Naive B cell (primary cell): ENCODE results near the gene RHBDF2. TPM values are rescaled to one million over a fixed set of nuclear protein-coding genes. Genes with fewer than 3 reads are reported as not detected.
A peak's percentile ranks its signal among the peaks of the same experiment; 100 is the strongest.
"Not testable (repeated sequence)": the region's sequence is repeated elsewhere in the genome, so short reads cannot be mapped to it uniquely, and the experiment has no call there.

Experiments
- ATAC-seq, 2 donors: fragments of 150-1000 bp; cut with Tn5 transposase; 2 replicates each; pipeline ENCODE4 v1.10.0; 2021; ENCODE audit warnings: low read depth in 2 of 2, mild to moderate bottlenecking in 2 of 2, moderate library complexity in 2 of 2
- DNase-seq: peaks from one replicate; pipeline ENCODE4 v3.0.0; 2022
- H3K27ac Mint-ChIP-seq, 6 donors: one replicate each; pipeline ENCODE4 v1.8.0; 2020 to 2022; ENCODE audit warnings: mild to moderate bottlenecking in 6 of 6, mixed read lengths in 6 of 6, moderate library complexity in 5 of 6, inconsistent platforms in 2 of 6
- H3K27me3 Mint-ChIP-seq, 3 donors: one replicate each; pipeline ENCODE4 v1.8.0; 2021 to 2022; ENCODE audit warnings: mixed read lengths in 3 of 3, mild to moderate bottlenecking in 1 of 3
- H3K36me3 Mint-ChIP-seq, 2 donors: one replicate each; pipeline ENCODE4 v1.8.0; 2020 to 2022; ENCODE audit warnings: mixed read lengths in 2 of 2, inconsistent platforms in 1 of 2, mild to moderate bottlenecking in 1 of 2
- H3K4me1 Mint-ChIP-seq, 3 donors: one replicate each; pipeline ENCODE4 v1.8.0; 2020 to 2022; ENCODE audit warnings: mixed read lengths in 3 of 3, inconsistent platforms in 1 of 3, mild to moderate bottlenecking in 1 of 3, moderate library complexity in 1 of 3
- H3K4me3 Mint-ChIP-seq, 8 donors: one replicate each; pipeline ENCODE4 v1.8.0; 2020 to 2022; ENCODE audit warnings: mild to moderate bottlenecking in 8 of 8, mixed read lengths in 8 of 8, moderate library complexity in 8 of 8, inconsistent platforms in 2 of 8
- H3K9me3 Mint-ChIP-seq, 7 donors: one replicate each; pipeline ENCODE4 v1.8.0; 2020 to 2022; ENCODE audit warnings: mixed read lengths in 7 of 7, mild to moderate bottlenecking in 5 of 7, inconsistent platforms in 2 of 7, moderate library complexity in 1 of 7
- polyA plus RNA-seq, 6 donors: library from polyadenylated mRNA; unstranded; fragments of 300-500 nt; fragmentation: Illumina TruSeq; gene quantifications; one replicate each; pipeline ENCODE4 v1.2.3, GENCODE V29; 2021; ENCODE audit warnings: low read depth in 6 of 6

The RHBDF2 gene
- polyA plus RNA-seq, 6 donors from 2014 or later = 44.0 to 148 (median 51.7) TPM

GRCh38 chr17:76527430-76528111 lies 26.3 kb upstream of the RHBDF2 start:
- Mint-ChIP-seq H3K4me3 (peak overlapping the region; percentile 77 to 95 (median 90)), H3K27me3 (peaks cover 0 to 5% (median 0%) of the 10 kb centered on the region in 3 donors), H3K27ac (peak overlapping the region; percentile 93 to 99 (median 96)), H3K4me1 (peaks cover 40 to 66% (median 58%) of the 10 kb centered on the region in 3 donors), H3K9me3 (no peaks in the 10 kb centered on the region), H3K36me3 (no peaks in the 10 kb centered on the region)
- ATAC-seq = peak; percentile 78 to 80
- DNase-seq = peak; percentile 83

DNA sequence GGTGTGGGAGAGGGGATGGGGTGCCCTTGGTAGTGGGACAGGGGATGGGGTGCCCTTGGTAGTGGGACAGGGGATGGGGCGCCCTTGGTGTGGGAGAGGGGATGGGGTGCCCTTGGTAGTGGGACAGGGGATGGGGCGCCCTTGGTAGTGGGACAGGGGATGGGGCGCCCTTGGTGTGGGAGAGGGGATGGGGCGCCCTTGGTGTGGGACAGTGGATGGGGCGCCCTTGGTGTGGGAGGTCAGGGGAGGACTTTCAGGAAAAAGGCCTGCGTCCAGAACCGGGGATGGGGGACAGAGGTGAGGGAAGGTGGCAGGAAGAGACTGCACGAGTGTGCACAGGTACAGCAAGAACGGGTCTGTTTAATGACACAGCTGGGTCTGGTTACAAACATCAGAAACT lies 25.8 kb upstream of the RHBDF2 start:
- H3K27ac Mint-ChIP-seq = peak overlapping the region; percentile 93 to 99 (median 96)
- not testable (repeated sequence) for DNase-seq, ATAC-seq, H3K36me3 Mint-ChIP-seq, H3K27me3 Mint-ChIP-seq, H3K9me3 Mint-ChIP-seq
- peak overlapping the region; percentile 77 to 95 (median 90) for H3K4me3 Mint-ChIP-seq
- peaks cover 37 to 63% (median 58%) of the 10 kb centered on the region in 3 donors for H3K4me1 Mint-ChIP-seq

DNA sequence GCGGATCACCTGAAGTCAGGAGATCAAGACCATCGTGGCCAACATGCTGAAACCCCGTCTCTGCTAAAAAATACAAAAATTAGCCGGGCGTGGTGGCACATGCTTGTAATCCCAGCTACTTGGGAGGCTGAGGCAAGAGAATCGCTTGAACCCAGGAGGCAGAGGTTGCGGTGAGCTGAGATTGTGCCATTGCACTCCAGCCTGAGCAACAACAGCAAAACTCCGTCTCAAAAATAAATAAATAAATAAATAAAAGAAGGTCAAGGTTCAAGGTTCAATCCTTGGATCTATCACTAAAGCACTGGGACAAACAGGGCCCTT lies 24.2 kb upstream of the RHBDF2 start:
- not testable (repeated sequence) for H3K27ac Mint-ChIP-seq, H3K9me3 Mint-ChIP-seq, DNase-seq, ATAC-seq, H3K36me3 Mint-ChIP-seq
- Mint-ChIP-seq H3K4me1 (peaks cover 33 to 56% (median 50%) of the 10 kb centered on the region in 3 donors), H3K27me3 (peaks cover 0 to 14% (median 7%) of the 10 kb centered on the region in 3 donors), H3K4me3 (peak overlapping the region in 2 of 8 donors; percentile 6 to 12)

DNA sequence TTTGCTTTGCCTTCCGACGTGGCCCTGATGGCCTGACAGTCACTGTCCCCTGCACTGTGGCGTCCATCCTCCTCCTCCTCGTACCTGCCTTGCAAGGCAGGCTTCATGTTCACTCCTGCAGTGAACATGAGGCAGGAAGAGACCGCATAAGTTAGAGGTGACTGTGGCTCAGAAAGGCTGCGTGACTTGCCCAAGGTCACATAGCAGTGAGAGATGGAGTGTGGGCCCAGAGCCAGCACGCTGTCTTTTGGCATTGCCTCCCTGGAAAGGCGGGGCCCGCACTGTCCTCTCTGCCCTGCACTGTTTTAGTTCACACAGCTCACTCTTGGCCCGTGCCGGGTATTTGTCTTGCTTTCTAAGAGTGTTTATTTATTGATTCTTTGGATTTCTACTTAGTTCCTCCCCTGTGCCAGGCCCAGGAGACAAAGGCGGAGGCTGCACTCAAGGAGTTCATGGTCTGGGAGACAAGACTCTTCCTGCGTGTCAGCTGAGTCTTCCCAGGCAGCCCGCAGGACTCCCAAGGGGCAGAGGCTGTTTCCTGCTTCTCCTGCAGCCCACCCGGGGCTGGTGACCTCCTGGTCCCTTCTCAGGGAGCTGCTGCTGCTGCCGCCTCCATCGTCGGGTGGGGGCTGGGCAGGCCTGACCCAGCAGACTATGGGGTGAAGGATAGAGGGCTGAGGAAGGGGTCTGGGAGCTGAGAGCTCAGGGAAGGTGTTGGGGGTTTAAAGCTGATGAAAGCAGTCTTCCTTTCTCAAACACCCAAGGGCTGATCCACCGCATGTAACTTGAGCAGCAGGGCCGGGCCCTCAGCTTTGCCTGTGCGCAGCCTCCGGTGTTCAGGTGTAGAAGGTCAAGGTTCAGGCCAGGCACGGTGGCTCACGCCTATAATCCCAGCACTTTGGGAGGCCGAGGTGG lies 23.6 kb upstream of the RHBDF2 start:
- Mint-ChIP-seq H3K27ac (peak overlapping the region in 5 of 6 donors; percentile 36 to 87 (median 84)), H3K9me3 (no peaks in the 10 kb centered on the region), H3K36me3 (no peaks in the 10 kb centered on the region), H3K4me1 (peaks cover 27 to 49% (median 44%) of the 10 kb centered on the region in 3 donors), H3K27me3 (peaks cover 0 to 14% (median 11%) of the 10 kb centered on the region in 3 donors), H3K4me3 (peak overlapping the region in 5 of 8 donors; percentile 4 to 63 (median 19))
- DNase-seq (no peak), ATAC-seq (no peak)

GRCh38 chr17:76523084-76524037 lies 22.1 kb upstream of the RHBDF2 start:
- DNase-seq (peak; percentile 82), ATAC-seq (peak; percentile 29 to 51)
- peak overlapping the region in 5 of 6 donors; percentile 39 to 90 (median 87) for H3K27ac Mint-ChIP-seq
- no peaks in the 10 kb centered on the region for H3K36me3 Mint-ChIP-seq
- H3K9me3 Mint-ChIP-seq = no peaks in the 10 kb centered on the region
- peaks cover 0 to 14% (median 11%) of the 10 kb centered on the region in 3 donors for H3K27me3 Mint-ChIP-seq
- H3K4me1 Mint-ChIP-seq = peaks cover 24 to 40% (median 30%) of the 10 kb centered on the region in 3 donors
- H3K4me3 Mint-ChIP-seq = peak overlapping the region in 4 of 8 donors; percentile 30 to 80 (median 54)

- peaks cover 19 to 25% (median 24%) of the 10 kb centered on the region in 3 donors for H3K4me1 Mint-ChIP-seq
Measured at GRCh38 chr17:76521683-76522082, 20.5 kb upstream of the RHBDF2 start.

DNA sequence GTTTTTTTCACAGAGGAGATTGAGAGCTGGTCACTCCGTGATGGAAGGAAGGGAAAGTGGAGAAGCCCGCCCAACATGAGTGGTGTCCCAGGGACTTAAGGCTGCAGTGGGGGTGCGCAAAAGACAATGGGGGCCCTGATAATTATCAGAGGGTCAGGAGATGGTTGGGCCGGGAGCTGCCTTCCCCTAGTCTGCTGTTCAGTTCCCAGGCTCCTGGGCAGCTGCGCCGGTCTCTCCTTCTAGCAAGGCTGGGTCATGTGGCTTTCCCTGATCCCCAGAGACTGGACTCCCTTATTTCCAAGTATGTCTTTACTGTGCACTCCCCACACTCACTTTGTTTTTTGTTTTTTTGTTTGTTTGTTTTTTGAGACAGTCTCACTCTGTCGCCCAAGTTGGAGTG lies 20.0 kb upstream of the RHBDF2 start:
- DNase-seq (no peak), ATAC-seq (no peak)
- Mint-ChIP-seq H3K27ac (no peak overlapping the region), H3K36me3 (no peaks in the 10 kb centered on the region), H3K27me3 (peaks cover 0 to 14% (median 11%) of the 10 kb centered on the region in 3 donors), H3K9me3 (no peaks in the 10 kb centered on the region), H3K4me3 (no peak overlapping the region), H3K4me1 (peaks cover 19 to 25% (median 24%) of the 10 kb centered on the region in 3 donors)

More at GRCh38 chr17:76521683-76522082, 20.5 kb upstream of the RHBDF2 start:
- peak overlapping the region in 1 of 6 donors; percentile 26 for H3K27ac Mint-ChIP-seq
- not testable (repeated sequence) for H3K9me3 Mint-ChIP-seq, DNase-seq, H3K36me3 Mint-ChIP-seq, H3K4me3 Mint-ChIP-seq, ATAC-seq
- peaks cover 0 to 14% (median 11%) of the 10 kb centered on the region in 3 donors for H3K27me3 Mint-ChIP-seq

DNA sequence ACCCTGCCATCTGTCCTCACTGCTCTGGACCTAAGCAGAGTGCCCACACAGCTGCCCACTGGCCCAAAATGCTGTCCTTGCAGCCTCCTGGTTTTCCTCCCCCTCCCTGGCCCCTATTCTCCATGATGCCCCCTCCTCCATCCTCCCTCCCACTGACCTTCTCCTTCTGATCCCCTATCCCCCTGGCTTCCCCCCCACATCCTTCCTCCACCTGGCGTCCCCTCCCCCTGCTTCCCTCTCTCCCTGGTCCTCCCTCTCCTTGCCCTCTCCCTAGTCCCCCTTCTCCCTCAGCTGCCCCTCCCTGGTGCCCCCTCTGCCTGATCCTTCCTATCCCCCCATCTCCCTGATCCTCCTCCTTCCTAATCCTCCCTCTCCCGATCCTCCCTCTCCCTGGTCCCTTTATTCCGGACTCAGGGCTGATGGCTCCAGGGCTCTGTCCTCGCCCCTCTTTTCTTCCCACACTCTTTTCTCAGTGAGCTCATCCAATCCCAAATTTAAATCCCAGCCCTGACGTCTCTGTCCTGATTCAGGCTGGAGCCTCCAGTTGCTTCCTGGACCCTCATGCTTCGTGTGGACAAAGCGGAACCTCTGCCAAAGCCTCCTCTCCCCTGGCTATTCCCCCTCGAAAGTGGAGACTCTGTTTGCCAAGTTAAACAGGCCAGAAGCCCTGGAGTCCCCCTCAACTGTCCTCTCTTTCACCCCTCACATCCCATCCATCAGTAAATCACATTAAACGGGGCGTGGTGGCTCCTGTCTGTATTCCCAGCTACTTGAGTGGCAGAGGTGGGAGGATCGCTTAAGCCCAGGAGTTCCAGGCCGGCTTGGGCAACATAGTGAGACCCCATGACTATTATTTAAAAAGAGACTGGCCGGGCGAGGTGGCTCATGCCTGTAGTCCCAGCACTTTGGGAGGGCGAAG lies 18.1 kb upstream of the RHBDF2 start:
- ATAC-seq = no peak
- Mint-ChIP-seq H3K4me1 (peaks cover 22 to 31% (median 31%) of the 10 kb centered on the region in 3 donors), H3K4me3 (peak overlapping the region in 1 of 8 donors; percentile 15), H3K27me3 (peaks cover 0 to 14% (median 11%) of the 10 kb centered on the region in 3 donors), H3K36me3 (no peaks in the 10 kb centered on the region), H3K9me3 (no peaks in the 10 kb centered on the region), H3K27ac (peak overlapping the region; percentile 43 to 85 (median 62))
- DNase-seq = no peak

- no peaks in the 10 kb centered on the region for H3K9me3 Mint-ChIP-seq
- peaks cover 0 to 11% (median 9%) of the 10 kb centered on the region in 3 donors for H3K27me3 Mint-ChIP-seq
- no peak for ATAC-seq
- no peaks in the 10 kb centered on the region for H3K36me3 Mint-ChIP-seq
- DNase-seq = no peak
- H3K4me1 Mint-ChIP-seq = peaks cover 11 to 20% (median 16%) of the 10 kb centered on the region in 3 donors
- H3K4me3 Mint-ChIP-seq = peak overlapping the region in 1 of 8 donors; percentile 22
- H3K27ac Mint-ChIP-seq = peak overlapping the region in 4 of 6 donors; percentile 34 to 80 (median 66)
Measured at GRCh38 chr17:76517638-76518038, 16.4 kb upstream of the RHBDF2 start.

GRCh38 chr17:76515274-76515949 lies 14.2 kb upstream of the RHBDF2 start:
- DNase-seq (peak; percentile 85), ATAC-seq (peak; percentile 85 to 86)
- Mint-ChIP-seq H3K4me1 (peaks cover 11 to 20% (median 16%) of the 10 kb centered on the region in 3 donors), H3K36me3 (no peaks in the 10 kb centered on the region), H3K4me3 (peak overlapping the region; percentile 39 to 90 (median 76)), H3K9me3 (no peaks in the 10 kb centered on the region), H3K27me3 (peaks cover 0 to 3% (median 0%) of the 10 kb centered on the region in 3 donors), H3K27ac (peak overlapping the region; percentile 95 to 98 (median 97))

GRCh38 chr17:76514355-76514754 lies 13.1 kb upstream of the RHBDF2 start:
- H3K27ac Mint-ChIP-seq = peak overlapping the region; percentile 36 to 98 (median 89)
- not testable (repeated sequence) for H3K36me3 Mint-ChIP-seq, DNase-seq

More at GRCh38 chr17:76514355-76514754, 13.1 kb upstream of the RHBDF2 start:
- not testable (repeated sequence) for H3K27me3 Mint-ChIP-seq, H3K9me3 Mint-ChIP-seq, ATAC-seq
- Mint-ChIP-seq H3K4me1 (peaks cover 11 to 20% (median 16%) of the 10 kb centered on the region in 3 donors), H3K4me3 (peak overlapping the region in 6 of 8 donors; percentile 12 to 62 (median 41))
